Cerebellar cortex (tissue), 1 donor: ENCODE data around the gene IGSF11.

Experiments used
- DNase-seq: peaks from one replicate; pipeline ENCODE4 v3.0.0-alpha.2; 2015; ENCODE audit warnings: low spot score

IGSF11 gene

GRCh38 chr3:118949113-118949760 lies 85.4 kb downstream of the IGSF11 start:
- no peak for DNase-seq

GRCh38 chr3:118948146-118948545 lies 86.5 kb downstream of the IGSF11 start:
- DNase-seq: no peak

- no peak for DNase-seq
These were observed 88.2 kb downstream of the IGSF11 start for GRCh38 chr3:118946449-118946848.

GRCh38 chr3:118945834-118946233 lies 88.8 kb downstream of the IGSF11 start:
- DNase-seq: no peak

GRCh38 chr3:118943597-118943996 lies 91.0 kb downstream of the IGSF11 start:
- DNase-seq: no peak

- DNase-seq: no peak
These were observed 92.0 kb downstream of the IGSF11 start for GRCh38 chr3:118942671-118943070.

- no peak for DNase-seq
These were observed 92.5 kb downstream of the IGSF11 start for GRCh38 chr3:118942195-118942594.

- no peak for DNase-seq
These were observed 93.4 kb downstream of the IGSF11 start for GRCh38 chr3:118941236-118941635.

- no peak for DNase-seq
These were observed 96.3 kb downstream of the IGSF11 start for GRCh38 chr3:118938183-118938961.

GRCh38 chr3:118936811-118937210 lies 97.8 kb downstream of the IGSF11 start:
- no peak for DNase-seq

GRCh38 chr3:118932822-118933558 lies 101.7 kb downstream of the IGSF11 start:
- DNase-seq: peak; percentile 3

- no peak for DNase-seq
These were observed 102.7 kb downstream of the IGSF11 start for GRCh38 chr3:118931996-118932395.

GRCh38 chr3:118927449-118927848 lies 107.2 kb downstream of the IGSF11 start:
- DNase-seq: no peak

- no peak for DNase-seq
These were observed 122.5 kb downstream of the IGSF11 start for GRCh38 chr3:118912188-118912587.

GRCh38 chr3:118910332-118910731 lies 124.3 kb downstream of the IGSF11 start:
- no peak for DNase-seq

- no peak for DNase-seq
These were observed 124.9 kb downstream of the IGSF11 start for GRCh38 chr3:118909763-118910162.

GRCh38 chr3:118907909-118908308 lies 126.7 kb downstream of the IGSF11 start:
- DNase-seq: no peak

- DNase-seq: no peak
These were observed 133.7 kb downstream of the IGSF11 start for GRCh38 chr3:118900737-118901525.

- no peak for DNase-seq
These were observed 144.4 kb downstream of the IGSF11 start for GRCh38 chr3:118890206-118890605.

GRCh38 chr3:118889691-118890090 lies 145.0 kb downstream of the IGSF11 start:
- DNase-seq: no peak

GRCh38 chr3:118886708-118887107 lies 147.9 kb downstream of the IGSF11 start:
- DNase-seq: no peak

- DNase-seq: peak; percentile 23
These were observed 149.9 kb downstream of the IGSF11 start for GRCh38 chr3:118884748-118885206.
